H1 (cell line): Measurements from ENCODE around the gene PGD. TPM values are rescaled to one million over a fixed set of nuclear protein-coding genes. Genes with fewer than 3 reads are reported as not detected.

Source experiments
- CTCF ChIA-PET: fragments of 300-600 bp; sonication (Branson Sonifier 250); formaldehyde crosslinking; loops from one replicate; lab custom pipeline; 2021; ENCODE audit not compliant: partially characterized antibody; lab: Charles Lee
- POLR2A ChIA-PET: fragments of 300-600 bp; sonication (Branson Sonifier 250); formaldehyde crosslinking; loops from one replicate; lab custom pipeline; 2021; ENCODE audit warnings: inconsistent platforms; ENCODE audit not compliant: partially characterized antibody; lab: Charles Lee
- DNase-seq, 2 experiments: peaks; one replicate each; pipeline versions ENCODE4 v3.0.0 to v3.0.0-alpha.2; 2010 to 2022; ENCODE audit warnings: low spot score in 2 of 2, low read depth in 1 of 2, mixed read lengths in 1 of 2
- FAIRE-seq: peaks from 2 replicates; lab custom pipeline; 2011; peaks lifted over from hg19 to GRCh38; lab: Jason Lieb, UNC
- H2AFZ ChIP-seq: 2 replicates; pipeline ENCODE4 v1.8.1; 2012; ENCODE audit warnings: low read length, inconsistent platforms
- H2AK5ac ChIP-seq: 2 replicates; pipeline ENCODE4 v1.6.1; 2013; ENCODE audit warnings: low read depth, low read length
- H2BK120ac ChIP-seq: replicated peaks from 2 replicates; pipeline ENCODE3; 2013; ENCODE audit warnings: low read depth, low read length, inconsistent platforms
- H2BK12ac ChIP-seq: 2 replicates; pipeline ENCODE4 v1.6.1; 2013; ENCODE audit warnings: low read depth, low read length
- H2BK15ac ChIP-seq: 2 replicates; pipeline ENCODE4 v1.6.1; 2013; ENCODE audit warnings: low read length
- H2BK20ac ChIP-seq: 2 replicates; pipeline ENCODE4 v1.6.1; 2013; ENCODE audit warnings: low read length
- H2BK5ac ChIP-seq: 2 replicates; pipeline ENCODE4 v1.6.1; 2013; ENCODE audit warnings: low read depth, low read length
- H3K14ac ChIP-seq: 2 replicates; pipeline ENCODE4 v1.6.1; 2013; ENCODE audit warnings: inconsistent platforms; ENCODE audit not compliant: insufficient read length
- H3K18ac ChIP-seq: 2 replicates; pipeline ENCODE4 v1.6.1; 2013; ENCODE audit warnings: low read length; ENCODE audit errors: extremely low read depth
- H3K23ac ChIP-seq: 2 replicates; pipeline ENCODE4 v1.6.1; 2013; ENCODE audit warnings: inconsistent platforms; ENCODE audit not compliant: insufficient read length
- H3K23me2 ChIP-seq: 2 replicates; pipeline ENCODE4 v1.6.1; 2013; ENCODE audit warnings: low read depth, low read length
- H3K27ac ChIP-seq: 2 replicates; pipeline ENCODE4 v1.6.1; 2011; ENCODE audit warnings: low read depth, low read length, inconsistent platforms
- H3K27me3 ChIP-seq, 4 experiments: replicated peaks in 1 of 4; 1 replicate in 1 of 4; 2 replicates in 3 of 4; pipeline versions ENCODE4 v1.6.1 to v1.8.1; 2011 to 2013; ENCODE audit warnings: low read length in 3 of 4, mild to moderate bottlenecking in 3 of 4, inconsistent platforms in 2 of 4, mixed read lengths in 2 of 4, moderate library complexity in 1 of 4; ENCODE audit not compliant: control insufficient read depth in 3 of 4, insufficient read depth in 3 of 4; ENCODE audit errors: extremely low read depth in 1 of 4
- H3K36me3 ChIP-seq, 4 experiments: 2 replicates each; pipeline versions ENCODE4 v1.6.1 to v1.8.1; 2011 to 2013; ENCODE audit warnings: mild to moderate bottlenecking in 4 of 4, low read length in 3 of 4, moderate library complexity in 2 of 4, control low read depth in 1 of 4, inconsistent platforms in 1 of 4; ENCODE audit not compliant: insufficient read depth in 4 of 4, control insufficient read depth in 2 of 4
- H3K4ac ChIP-seq: replicated peaks from 2 replicates; pipeline ENCODE3; 2013; ENCODE audit warnings: low read length, low read depth, mixed read lengths, inconsistent platforms; ENCODE audit not compliant: insufficient read length
- H3K4me1 ChIP-seq, 4 experiments: replicated peaks in 1 of 4; 1 replicate in 1 of 4; 2 replicates in 3 of 4; pipeline versions ENCODE4 v1.6.1 to v1.8.1; 2011 to 2013; ENCODE audit warnings: low read length in 3 of 4, inconsistent platforms in 2 of 4, mixed read lengths in 1 of 4; ENCODE audit not compliant: insufficient read depth in 4 of 4, control insufficient read depth in 3 of 4
- H3K4me2 ChIP-seq, 2 experiments: 2 replicates each; pipeline versions ENCODE4 v1.6.1 to v1.8.1; 2011 to 2013; ENCODE audit warnings: low read depth in 2 of 2, low read length in 2 of 2, control low read depth in 1 of 2, inconsistent platforms in 1 of 2, mild to moderate bottlenecking in 1 of 2; ENCODE audit not compliant: insufficient read depth in 1 of 2
- H3K4me3 ChIP-seq, 4 experiments: fragments of 200-600, 300-600 bp in 1 of 4; sonication (generic), shearing (Covaris generic), sonication (Bioruptor Twin) in 1 of 4; 2 replicates each; pipeline versions ENCODE4 v1.5.1 to v1.8.1; 2011 to 2016; ENCODE audit warnings: low read length in 4 of 4, low read depth in 3 of 4, control low read depth in 2 of 4, inconsistent platforms in 2 of 4, mild to moderate bottlenecking in 2 of 4, mixed read lengths in 1 of 4, moderate library complexity in 1 of 4; ENCODE audit not compliant: insufficient read depth in 2 of 4; ENCODE audit errors: extremely low read depth in 1 of 4
- H3K56ac ChIP-seq: replicated peaks from 2 replicates; pipeline ENCODE3; 2013; ENCODE audit warnings: low read depth, mild to moderate bottlenecking, mixed read lengths, low read length, inconsistent platforms; ENCODE audit not compliant: insufficient read length
- H3K79me1 ChIP-seq: 2 replicates; pipeline ENCODE4 v1.6.1; 2013; ENCODE audit warnings: low read depth, low read length, control low read depth
- H3K79me2 ChIP-seq, 2 experiments: 2 replicates each; pipeline versions ENCODE4 v1.6.1 to v1.8.1; 2012 to 2013; ENCODE audit warnings: low read length in 2 of 2, mild to moderate bottlenecking in 2 of 2, inconsistent platforms in 1 of 2; ENCODE audit not compliant: insufficient read depth in 2 of 2, control insufficient read depth in 1 of 2
- H3K9ac ChIP-seq, 4 experiments: replicated peaks in 1 of 4; 1 replicate in 1 of 4; 2 replicates in 3 of 4; pipeline versions ENCODE4 v1.6.1 to v1.8.1; 2011 to 2013; ENCODE audit warnings: low read depth in 3 of 4, low read length in 3 of 4, control low read depth in 2 of 4, mild to moderate bottlenecking in 2 of 4, moderate library complexity in 2 of 4, inconsistent platforms in 1 of 4; ENCODE audit errors: extremely low read depth in 1 of 4
- H3K9me3 ChIP-seq, 2 experiments: 2 replicates each; pipeline versions ENCODE4 v1.6.1 to v1.8.1; 2012 to 2013; ENCODE audit warnings: mild to moderate bottlenecking in 2 of 2, moderate library complexity in 2 of 2, control low read depth in 1 of 2, inconsistent platforms in 1 of 2, low read depth in 1 of 2, low read length in 1 of 2, mixed read lengths in 1 of 2; ENCODE audit not compliant: insufficient read depth in 2 of 2
- H4K20me1 ChIP-seq, 2 experiments: replicated peaks in 1 of 2; 2 replicates each; pipeline versions ENCODE3 to v1.8.1; 2011 to 2013; ENCODE audit warnings: inconsistent platforms in 2 of 2, low read length in 2 of 2, mild to moderate bottlenecking in 1 of 2; ENCODE audit not compliant: insufficient read depth in 2 of 2, control insufficient read depth in 1 of 2
- H4K5ac ChIP-seq: 2 replicates; pipeline ENCODE4 v1.6.1; 2013; ENCODE audit warnings: low read length, low read depth, mixed read lengths, inconsistent platforms; ENCODE audit not compliant: insufficient read length
- H4K8ac ChIP-seq: 2 replicates; pipeline ENCODE4 v1.8.0; 2013; ENCODE audit warnings: mild to moderate bottlenecking, moderate library complexity, low read length, inconsistent platforms; ENCODE audit not compliant: insufficient read depth; ENCODE audit errors: extremely low read depth
- H4K91ac ChIP-seq: replicated peaks from 2 replicates; pipeline ENCODE3; 2013; ENCODE audit warnings: low read length, mixed read lengths, inconsistent platforms; ENCODE audit not compliant: insufficient read length
- ATF2 ChIP-seq: IDR thresholded peaks from 2 replicates; pipeline ENCODE4 v1.6.1; 2012; ENCODE audit warnings: low read length, inconsistent platforms
- CHD2 ChIP-seq: IDR thresholded peaks from 2 replicates; pipeline ENCODE4 v1.6.1; 2012; ENCODE audit warnings: low read length, improper control_type of control experiment
- GABPA ChIP-seq: IDR thresholded peaks from 2 replicates; pipeline ENCODE4 v1.6.1; 2011; ENCODE audit warnings: mild to moderate bottlenecking, low read length, moderate library complexity, borderline replicate concordance; ENCODE audit not compliant: insufficient read depth
- KDM4A ChIP-seq: IDR thresholded peaks from one replicate; pipeline ENCODE4 v1.7.1; 2012; ENCODE audit warnings: low read depth, mild to moderate bottlenecking, moderate library complexity, low read length, inconsistent platforms; ENCODE audit not compliant: severe bottlenecking
- MAFK ChIP-seq: IDR thresholded peaks from 2 replicates; pipeline ENCODE4 v1.6.1; 2012; ENCODE audit warnings: low read depth, mild to moderate bottlenecking, improper control_type of control experiment, low read length
- MAX ChIP-seq: IDR thresholded peaks from 2 replicates; pipeline ENCODE4 v1.6.1; 2012; ENCODE audit warnings: inconsistent platforms
- SAP30 ChIP-seq: fragments of 300-600 bp; sonication (generic); IDR thresholded peaks from 2 replicates; pipeline ENCODE4 v1.7.1; 2012; ENCODE audit warnings: low read length, moderate library complexity, mild to moderate bottlenecking, inconsistent platforms; ENCODE audit not compliant: insufficient read depth, insufficient replicate concordance
- TAF1 ChIP-seq: IDR thresholded peaks from 2 replicates; pipeline ENCODE4 v1.6.1; 2011; ENCODE audit warnings: mild to moderate bottlenecking, low read depth, low read length
- TBP ChIP-seq: IDR thresholded peaks from 2 replicates; pipeline ENCODE4 v1.6.1; 2011; ENCODE audit warnings: low read depth, low read length, improper control_type of control experiment
- WGBS, 2 experiments: shearing (Covaris generic) in 1 of 2; methylation state at CpG; one replicate each; pipeline versions ENCODE4 v1.1.6 to v1.1.7; 2013 to 2015; ENCODE audit warnings: low lambda C conversion rate in 2 of 2, mixed read lengths in 2 of 2, inconsistent platforms in 1 of 2, low coverage in 1 of 2, missing lambda C conversion rate in 1 of 2; ENCODE audit not compliant: insufficient replicate concordance in 2 of 2, insufficient coverage in 1 of 2, insufficient read length in 1 of 2; ENCODE audit errors: extremely low coverage in 1 of 2, missing lambda C conversion rate in 1 of 2; 5-methylcytosine and 5-hydroxymethylcytosine counted together
- polyA plus RNA-seq, 7 experiments: library from polyadenylated mRNA; depleted of rRNA in 3 of 7; stranded (reverse) in 5 of 7; unstranded in 2 of 7; fragments of >200 nt in 5 of 7; fragments of 200-250 nt in 2 of 7; gene quantifications; 1 replicate in 5 of 7; 2 replicates in 1 of 7; 4 replicates in 1 of 7; pipeline versions ENCODE4 v1.2.1 to v1.2.3, GENCODE V29; 2011 to 2013; ENCODE audit warnings: missing spikeins in 2 of 7, mixed read lengths in 2 of 7
- total RNA-seq: library from RNA; stranded (reverse); fragmentation: NEBNext Ultra II Directional; extraction: Animal tissue kit (Norgen Biotek cat#: 25700); gene quantifications from 2 replicates; pipeline ENCODE4 v1.2.1, GENCODE V29; 2021

The PGD gene
- total and polyA plus RNA-seq, 2 of the 8 experiments (the other 6 are each of a cell fraction or from before 2014, with no cell fraction given), result 191 to 331 TPM

GRCh38 chr1:10428984-10429383, 30.1 kb downstream of the PGD start:
- H3K9me3 ChIP-seq, result no peaks in the 10 kb centered on the region
- H3K4me3 ChIP-seq, result no peak overlapping the region
- H3K27me3 ChIP-seq, result no peaks in the 10 kb centered on the region
- no peak overlapping the region for H2AK5ac ChIP-seq
- no peak overlapping the region for H3K18ac ChIP-seq
- H2BK120ac ChIP-seq, result no peak overlapping the region
- no peak overlapping the region; a peak in 1 of 4 replicates for H3K4me2 ChIP-seq
- H3K4ac ChIP-seq, result no peak overlapping the region
- peaks cover 9% of the 10 kb centered on the region for H3K23me2 ChIP-seq
- FAIRE-seq (no peak), DNase-seq (no peak)
- no peak overlapping the region for H2BK5ac ChIP-seq
- 78% methylated on average over 5 of the region's 5 CpGs; no CpG with 5 or more reads in 1 of the 2 experiments for WGBS, 2 experiments
- no peak overlapping the region for H3K27ac ChIP-seq
- POLR2A ChIA-PET, result interaction anchor here (1.0 to 3.7 kb wide), 6 partner anchors 8 to 29 kb away, joined by 3 to 23 read pairs (median 10); partner anchors contain the start of gene PGD
- no peak overlapping the region for H3K23ac ChIP-seq
- no peak overlapping the region for H4K5ac ChIP-seq
- no peak overlapping the region for H2BK15ac ChIP-seq
- H3K36me3 ChIP-seq, result no peaks in the 10 kb centered on the region
- no peaks in the 10 kb centered on the region for H3K79me2 ChIP-seq
- no peak overlapping the region for H2BK12ac ChIP-seq
- H4K20me1 ChIP-seq, result no peaks in the 10 kb centered on the region
- H3K4me1 ChIP-seq, result peaks cover 0 to 5% (median under 1%) of the 10 kb centered on the region in 4 experiments; a peak in 4 of 7 replicates
- H2BK20ac ChIP-seq, result no peak overlapping the region
- H4K91ac ChIP-seq, result no peak overlapping the region
- no peak overlapping the region for H3K14ac ChIP-seq
- no peak overlapping the region for H2AFZ ChIP-seq
- no peak overlapping the region; a peak in 1 of 7 replicates for H3K9ac ChIP-seq
- CTCF ChIA-PET, result interaction anchor here (0.8 to 10.9 kb wide), 16 partner anchors 8 to 801 kb away, joined by 3 to 132 read pairs (median 4); partner anchors contain the start of genes CORT and PGD
- H3K56ac ChIP-seq, result no peak overlapping the region
- no peaks in the 10 kb centered on the region for H3K79me1 ChIP-seq
- no peak overlapping the region for H4K8ac ChIP-seq
- TF ChIP-seq SAP30, result no peak
- no peak for TF ChIP-seq GABPA
- no peak for TF ChIP-seq TBP
- no peak for TF ChIP-seq ATF2
- no peak for TF ChIP-seq MAX
- no peak for TF ChIP-seq CHD2
- no peak for TF ChIP-seq KDM4A
- no peak for TF ChIP-seq MAFK
- no peak for TF ChIP-seq TAF1
